Breast epithelium (tissue), 4 donors: Measurements from ENCODE around the gene H2BW1. TPM values are rescaled to one million over a fixed set of nuclear protein-coding genes. Genes with fewer than 3 reads are reported as not detected.
"Not testable (repeated sequence)": the region's sequence is repeated elsewhere in the genome, so short reads cannot be mapped to it uniquely, and the experiment has no call there.

Experiments
- DNase-seq, 2 donors: peaks; one replicate each; pipeline ENCODE4 v3.0.0-alpha.2; 2019; ENCODE audit warnings: low spot score in 2 of 2
- H3K27ac ChIP-seq, 2 donors: fragments of 200-600 bp; sonication (generic) in 1 of 2; one replicate each; pipeline ENCODE4 v1.5.1; 2016 to 2019; ENCODE audit warnings: mild to moderate bottlenecking in 1 of 2
- H3K27me3 ChIP-seq, 2 donors: fragments of 200-600 bp; sonication (generic) in 1 of 2; one replicate each; pipeline versions ENCODE4 v1.5.1 to v1.6.0; 2017 to 2019; ENCODE audit warnings: control low read depth in 1 of 2, mild to moderate bottlenecking in 1 of 2
- H3K36me3 ChIP-seq: fragments of 200-600 bp; one replicate; pipeline ENCODE4 v1.5.1; 2019
- H3K4me1 ChIP-seq, 2 donors: fragments of 200-600 bp; sonication (generic); one replicate each; pipeline ENCODE4 v1.5.1; 2016 to 2019; ENCODE audit warnings: control low read depth in 1 of 2
- H3K4me3 ChIP-seq, 3 donors: fragments of 200-600 bp; sonication (generic); 1 replicate in 2 of 3; 2 replicates in 1 of 3; pipeline ENCODE4 v1.5.1; 2016 to 2019; ENCODE audit warnings: mild to moderate bottlenecking in 3 of 3, moderate library complexity in 2 of 3
- H3K9me3 ChIP-seq, 2 donors: fragments of 200-600 bp; sonication (generic) in 1 of 2; one replicate each; pipeline ENCODE4 v1.5.1; 2016 to 2019; ENCODE audit warnings: control low read depth in 1 of 2
- POLR2A ChIP-seq: fragments of 450-650 bp; IDR thresholded peaks from one replicate; pipeline ENCODE4 v1.6.1; 2016; ENCODE audit warnings: antibody characterized with exemption, mild to moderate bottlenecking, moderate library complexity
- POLR2AphosphoS5 ChIP-seq, 3 donors: sonication (generic); formaldehyde crosslinking; IDR thresholded peaks; one replicate each; pipeline ENCODE4 v1.6.1; 2017; ENCODE audit warnings: antibody characterized with exemption in 3 of 3
- intact Hi-C: fragments of 100-400 bp; cut with DNase I; formaldehyde crosslinking; loops from one replicate; pipeline ENCODE4 v1.15.1; 2023; ENCODE audit warnings: low total_unique reads
- total RNA-seq, 3 donors: library from RNA; depleted of rRNA; stranded (reverse); fragments of >200 nt; gene quantifications; one replicate each; pipeline ENCODE4 v1.1.0, GENCODE V29; 2016
- TF ChIP-seq, protein P1 (sequence below), 3 donors: fragments of 450-650 bp; IDR thresholded peaks; one replicate each; pipeline ENCODE4 v1.5.1; 2016 to 2017; ENCODE audit warnings: antibody characterized with exemption in 3 of 3, mild to moderate bottlenecking in 3 of 3, moderate library complexity in 3 of 3

The H2BW1 gene, protein sequence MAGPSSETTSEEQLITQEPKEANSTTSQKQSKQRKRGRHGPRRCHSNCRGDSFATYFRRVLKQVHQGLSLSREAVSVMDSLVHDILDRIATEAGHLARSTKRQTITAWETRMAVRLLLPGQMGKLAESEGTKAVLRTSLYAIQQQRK
- not detected for total RNA-seq

DNA sequence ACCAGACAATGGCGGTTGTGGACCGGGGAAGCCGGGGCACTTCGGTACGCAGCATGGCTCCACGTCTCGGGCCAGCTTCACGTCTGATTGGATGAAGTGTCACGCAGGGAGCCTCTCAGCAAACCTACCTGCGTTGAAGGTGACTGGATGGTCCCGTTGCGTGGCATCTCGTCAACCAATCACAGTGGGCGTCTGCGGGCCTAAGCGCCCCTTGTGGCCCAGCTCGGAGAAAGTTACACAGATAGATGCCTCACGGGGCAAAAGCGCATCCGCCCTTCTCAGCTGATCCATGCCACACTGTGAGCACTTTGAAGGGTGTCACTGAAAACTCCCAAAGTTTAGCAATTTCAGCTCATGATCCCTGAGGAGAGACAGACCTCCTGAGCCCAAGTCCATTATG lies at the start of gene H2BW1:
Gene H2BW1, minus strand, starts transcription at position 103 of the 400 bp plus-strand sequence. CDS start 132 bp downstream, outside the sequence.
- DNase-seq: no peak
- H3K27me3 ChIP-seq: peaks cover 0 to 22% of the 10 kb centered on the region in 2 donors
- no peak within 1 kb of the TSS for H3K4me3 ChIP-seq
- H3K9me3 ChIP-seq: no peaks in the 10 kb centered on the region
- no peaks in the 10 kb centered on the region for H3K36me3 ChIP-seq
- TF ChIP-seq, protein P1, sequence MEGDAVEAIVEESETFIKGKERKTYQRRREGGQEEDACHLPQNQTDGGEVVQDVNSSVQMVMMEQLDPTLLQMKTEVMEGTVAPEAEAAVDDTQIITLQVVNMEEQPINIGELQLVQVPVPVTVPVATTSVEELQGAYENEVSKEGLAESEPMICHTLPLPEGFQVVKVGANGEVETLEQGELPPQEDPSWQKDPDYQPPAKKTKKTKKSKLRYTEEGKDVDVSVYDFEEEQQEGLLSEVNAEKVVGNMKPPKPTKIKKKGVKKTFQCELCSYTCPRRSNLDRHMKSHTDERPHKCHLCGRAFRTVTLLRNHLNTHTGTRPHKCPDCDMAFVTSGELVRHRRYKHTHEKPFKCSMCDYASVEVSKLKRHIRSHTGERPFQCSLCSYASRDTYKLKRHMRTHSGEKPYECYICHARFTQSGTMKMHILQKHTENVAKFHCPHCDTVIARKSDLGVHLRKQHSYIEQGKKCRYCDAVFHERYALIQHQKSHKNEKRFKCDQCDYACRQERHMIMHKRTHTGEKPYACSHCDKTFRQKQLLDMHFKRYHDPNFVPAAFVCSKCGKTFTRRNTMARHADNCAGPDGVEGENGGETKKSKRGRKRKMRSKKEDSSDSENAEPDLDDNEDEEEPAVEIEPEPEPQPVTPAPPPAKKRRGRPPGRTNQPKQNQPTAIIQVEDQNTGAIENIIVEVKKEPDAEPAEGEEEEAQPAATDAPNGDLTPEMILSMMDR (IDR thresholded peaks at IDR 0.05): no peak
- intact Hi-C loops: no loop called here
- H3K4me1 ChIP-seq: no peaks in the 10 kb centered on the region
- H3K27ac ChIP-seq: no peak within 1 kb of the TSS

DNA sequence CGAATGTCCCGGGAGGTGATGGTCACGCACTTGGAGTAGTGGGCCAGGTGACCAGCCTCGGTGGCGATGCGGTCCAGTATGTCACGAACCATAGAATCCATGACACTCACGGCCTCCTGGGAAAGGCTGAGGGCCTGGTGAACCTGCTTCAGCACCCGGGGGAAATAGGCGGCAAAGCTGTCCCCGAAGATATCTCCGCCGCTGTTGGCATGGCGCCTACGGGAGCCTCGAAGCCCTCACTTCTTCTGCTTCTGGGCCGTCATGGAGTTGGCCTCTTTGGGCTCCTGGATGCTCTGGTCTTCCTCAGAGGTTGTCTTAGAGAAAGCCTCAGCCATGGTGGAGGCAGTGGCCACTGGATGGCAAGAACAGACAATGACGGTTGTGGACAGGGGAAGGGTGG lies 49.1 kb upstream of the H2BW1 start:
- intact Hi-C loops, DNase-seq, H3K4me1 ChIP-seq, H3K4me3 ChIP-seq, H3K27me3 ChIP-seq, H3K9me3 ChIP-seq, H3K27ac ChIP-seq, H3K36me3 ChIP-seq: not testable (repeated sequence)

DNA sequence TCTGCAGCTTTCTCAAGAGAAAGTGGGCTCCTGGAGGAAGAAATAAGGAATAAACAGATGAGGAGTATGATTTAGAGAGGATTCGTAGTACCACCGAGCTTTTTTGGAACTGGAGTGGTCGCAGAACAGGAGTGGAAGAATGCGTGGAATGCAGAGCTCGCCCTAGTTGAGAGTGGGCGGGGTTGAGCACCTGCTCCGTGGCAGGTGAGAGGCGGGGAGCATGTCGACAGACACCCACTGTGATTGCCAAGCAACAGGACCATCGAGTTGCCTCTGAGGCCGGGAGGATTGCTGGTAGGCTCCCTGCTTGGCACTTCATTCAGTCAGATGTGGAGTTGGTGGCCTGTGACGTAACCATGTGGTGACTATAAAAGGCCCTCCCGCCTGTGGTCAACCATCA lies 41.4 kb upstream of the H2BW1 start:
- intact Hi-C loops, H3K27ac ChIP-seq, H3K36me3 ChIP-seq: not testable (repeated sequence)

DNA sequence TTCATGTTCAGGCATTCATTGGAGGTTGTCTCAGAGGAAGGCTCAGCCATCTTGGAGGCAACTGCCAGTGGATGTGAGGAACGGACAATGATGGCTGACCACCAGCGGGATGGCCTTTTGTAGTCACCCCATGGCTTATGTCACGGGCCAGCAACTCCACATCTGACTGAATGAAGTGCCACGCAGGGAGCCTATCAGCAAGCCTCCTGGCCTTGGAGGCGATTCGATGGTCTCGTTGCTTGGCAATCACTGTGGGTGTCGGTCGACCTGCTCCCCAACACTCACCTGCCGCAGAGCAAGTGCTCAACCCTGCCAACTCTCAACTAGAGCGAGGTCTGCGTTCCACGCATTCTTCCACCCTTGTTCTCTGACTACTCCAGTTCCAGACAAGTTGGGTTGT lies 33.7 kb upstream of the H2BW1 start:
- no peak overlapping the region for H3K27ac ChIP-seq

More for the DNA sequence above, 41.4 kb upstream of the H2BW1 start:
- DNase-seq, H3K4me3 ChIP-seq, H3K27me3 ChIP-seq, H3K4me1 ChIP-seq, H3K9me3 ChIP-seq: not testable (repeated sequence)

DNA sequence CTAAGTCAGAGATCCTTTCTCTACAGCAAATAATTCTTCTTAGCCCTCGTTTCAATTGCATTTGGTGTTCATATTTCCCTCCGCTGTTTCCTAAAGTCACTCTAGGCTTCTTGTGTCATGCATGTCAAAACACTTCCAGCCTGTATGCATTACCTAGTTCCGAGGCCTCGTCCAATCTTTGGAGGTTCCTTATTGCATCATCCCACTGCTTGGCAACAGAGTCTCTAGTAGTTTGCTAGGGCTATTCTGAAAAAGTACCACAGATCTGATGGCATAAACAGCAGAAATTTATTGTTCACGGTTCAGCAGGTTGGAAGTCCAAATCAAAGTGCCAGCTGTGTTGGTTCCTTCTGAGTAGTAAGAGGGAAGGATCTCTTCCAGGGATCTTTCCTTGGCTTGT lies 32.1 kb upstream of the H2BW1 start:
- no peak overlapping the region for H3K4me3 ChIP-seq
- intact Hi-C loops: no loop called here

More for the DNA sequence above, 33.7 kb upstream of the H2BW1 start:
- TF ChIP-seq POLR2AphosphoS5 (IDR thresholded peaks at IDR 0.05): no peak
- TF ChIP-seq, protein P1 (IDR thresholded peaks at IDR 0.05): no peak
- TF ChIP-seq POLR2A: no peak
- H3K9me3 ChIP-seq: no peaks in the 10 kb centered on the region
- no peak for DNase-seq
- H3K36me3 ChIP-seq: no peaks in the 10 kb centered on the region
- intact Hi-C loops: no loop called here
- H3K4me1 ChIP-seq: no peaks in the 10 kb centered on the region
- peaks cover 0 to 37% of the 10 kb centered on the region in 2 donors for H3K27me3 ChIP-seq
- no peak overlapping the region for H3K4me3 ChIP-seq

DNA sequence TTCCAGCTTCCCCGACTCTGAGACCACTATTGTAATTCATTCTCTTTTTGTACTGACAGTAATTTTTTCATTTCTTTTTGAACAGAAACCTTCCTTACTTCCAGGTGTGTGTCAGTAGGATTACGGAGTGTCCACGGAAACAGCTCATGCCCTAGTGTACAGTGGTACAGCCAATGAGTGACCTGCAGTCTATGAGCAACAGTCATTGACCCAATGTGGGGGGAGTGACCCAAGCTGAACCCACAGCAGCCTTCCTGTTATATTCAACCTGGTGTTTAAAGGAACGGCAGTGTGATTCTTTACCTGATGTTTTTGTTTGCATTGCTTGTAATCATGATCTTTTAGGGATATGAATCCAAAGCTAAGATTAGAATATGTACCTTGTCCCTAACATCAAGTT lies 27.5 kb upstream of the H2BW1 start:
- Histone ChIP-seq H3K9me3 (no peaks in the 10 kb centered on the region), H3K27me3 (peaks cover 0 to 44% of the 10 kb centered on the region in 2 donors), H3K4me1 (no peaks in the 10 kb centered on the region), H3K4me3 (no peak overlapping the region), H3K36me3 (no peaks in the 10 kb centered on the region), H3K27ac (no peak overlapping the region)
- no peak for DNase-seq
- TF ChIP-seq, protein P1 (IDR thresholded peaks at IDR 0.05): no peak
- TF ChIP-seq POLR2AphosphoS5 (IDR thresholded peaks at IDR 0.05): no peak
- TF ChIP-seq POLR2A: no peak
- intact Hi-C loops: no loop called here

More for the DNA sequence above, 32.1 kb upstream of the H2BW1 start:
- Histone ChIP-seq H3K27me3 (peaks cover 0 to 41% of the 10 kb centered on the region in 2 donors), H3K27ac (no peak overlapping the region), H3K4me1 (no peaks in the 10 kb centered on the region), H3K9me3 (no peaks in the 10 kb centered on the region), H3K36me3 (no peaks in the 10 kb centered on the region)
- TF ChIP-seq, protein P1 (IDR thresholded peaks at IDR 0.05): no peak
- TF ChIP-seq POLR2AphosphoS5 (IDR thresholded peaks at IDR 0.05) (no peak), POLR2A (no peak)
- DNase-seq: no peak
